T follicular helper cell (primary cell): ENCODE data around the gene TSBP1.
"Not testable (repeated sequence)": the region's sequence is repeated elsewhere in the genome, so short reads cannot be mapped to it uniquely, and the experiment has no call there.

ENCODE experiments used
- DNase-seq: peaks from one replicate; pipeline ENCODE4 v3.0.0-alpha.2; 2020; ENCODE audit warnings: low read depth

The TSBP1 gene

DNA sequence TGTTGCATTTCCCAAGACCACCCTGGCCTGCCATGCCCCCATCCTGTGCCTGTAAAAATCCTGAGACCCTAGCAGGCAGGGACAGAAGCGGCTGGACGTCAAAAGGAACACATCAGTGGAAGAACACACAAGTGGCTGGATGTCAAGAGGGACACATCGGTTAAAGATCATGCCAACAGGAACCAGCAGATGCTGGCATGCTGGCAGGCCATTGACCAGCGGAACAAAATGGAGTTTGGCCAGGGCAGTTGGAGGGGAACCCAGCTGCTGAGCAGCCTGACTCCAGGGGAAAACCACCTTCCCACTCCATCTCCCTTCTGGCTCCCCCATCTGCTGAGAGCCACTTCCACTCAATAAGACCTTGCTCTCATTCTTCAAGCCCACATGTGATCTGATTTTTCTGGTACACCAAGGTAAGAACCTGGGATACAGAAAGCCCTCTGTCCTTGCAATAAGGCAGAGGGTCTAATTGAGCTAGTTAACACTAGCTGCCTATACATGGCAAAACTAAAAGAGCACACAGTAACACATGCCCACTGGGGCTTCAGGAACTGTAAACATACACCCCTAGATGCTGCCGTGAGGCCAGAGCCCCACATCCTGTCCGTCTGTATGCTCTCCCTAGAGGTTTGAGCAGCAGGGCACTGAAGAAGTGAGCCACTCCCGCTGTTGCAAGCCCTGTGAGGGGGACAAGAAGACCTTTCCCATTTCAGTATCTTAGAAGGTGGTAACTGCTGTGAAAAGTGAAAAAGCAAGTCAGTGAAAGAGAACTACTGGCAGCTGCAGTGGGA is 4.2 kb upstream of the TSBP1 start:
- DNase-seq, result no peak

DNA sequence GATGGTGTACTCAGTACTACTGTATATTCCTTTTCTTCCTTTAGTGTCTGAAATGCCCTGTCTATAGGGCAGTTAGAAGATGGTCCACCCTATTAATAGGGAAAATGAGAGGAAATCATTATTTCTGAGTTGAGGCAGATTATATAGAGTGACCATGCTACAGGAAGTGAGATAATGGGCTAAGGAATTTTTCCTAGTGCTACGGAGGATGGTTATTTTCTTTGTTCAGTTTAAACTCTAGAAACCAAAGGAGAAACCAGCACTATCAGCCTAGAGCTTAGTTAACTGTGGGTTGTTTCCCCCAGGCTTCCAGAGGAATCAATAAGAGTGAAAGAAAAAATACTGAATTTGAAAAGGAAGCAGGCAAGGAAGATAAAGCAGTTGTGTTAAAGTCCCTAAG is 474 bp downstream of the TSBP1 start:
- DNase-seq, result no peak

DNA sequence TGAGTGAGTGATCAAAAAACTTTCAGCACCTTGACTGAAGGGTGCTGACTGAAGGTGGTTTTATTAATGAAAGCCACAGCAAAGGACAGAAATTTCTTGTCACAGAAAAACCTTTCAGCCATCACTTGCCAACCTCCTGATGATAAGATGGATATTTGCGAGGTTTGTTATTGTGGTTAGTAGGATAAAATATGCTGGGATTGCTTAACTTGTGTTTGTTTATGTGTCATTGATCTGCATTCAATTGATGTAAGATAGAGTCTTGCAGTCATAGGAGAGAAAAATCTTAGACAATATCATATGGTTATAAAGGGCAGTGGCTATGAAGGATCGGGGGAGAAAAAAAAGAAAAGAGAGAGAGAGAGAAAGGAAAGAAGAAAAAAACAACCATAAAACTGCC is 1.2 kb downstream of the TSBP1 start:
- no peak for DNase-seq

DNA sequence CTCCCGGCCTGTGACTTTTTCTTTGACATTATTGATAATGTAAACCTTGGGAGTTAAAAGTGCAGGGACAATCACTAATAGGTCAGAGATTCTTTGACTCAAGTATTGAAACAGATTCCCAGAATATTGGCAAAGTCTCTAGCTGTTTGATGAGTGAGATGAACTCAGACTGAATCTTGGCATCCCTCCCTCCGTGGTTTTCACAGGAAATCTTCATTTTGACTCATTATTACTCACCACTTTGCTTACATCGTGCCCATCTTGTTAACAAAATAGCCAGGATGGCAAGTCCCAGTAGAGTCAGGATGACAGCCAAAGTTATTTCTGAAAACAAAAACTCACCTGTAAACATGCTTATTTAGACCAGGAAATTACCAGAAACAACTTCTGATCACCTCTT is 2.0 kb downstream of the TSBP1 start:
- DNase-seq, result no peak

DNA sequence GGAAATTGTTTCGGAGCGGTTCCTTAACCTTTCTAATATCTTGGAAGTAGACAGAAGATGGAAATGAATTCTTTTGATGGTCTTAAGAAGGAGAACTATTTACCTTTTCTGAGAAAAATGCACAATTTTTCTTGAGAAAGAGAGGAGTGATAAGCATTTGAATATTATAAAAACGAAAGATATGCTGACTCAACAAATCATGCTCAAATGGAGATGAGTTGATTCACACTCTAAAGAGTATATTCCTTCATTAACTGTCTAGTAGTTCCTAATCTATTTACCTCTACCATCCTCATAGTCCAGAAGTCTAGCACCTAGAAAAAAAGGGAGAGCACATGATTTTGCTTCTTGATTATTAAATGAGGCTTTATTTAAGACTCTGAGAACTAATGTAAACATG is 4.1 kb downstream of the TSBP1 start:
- DNase-seq, result no peak

DNA sequence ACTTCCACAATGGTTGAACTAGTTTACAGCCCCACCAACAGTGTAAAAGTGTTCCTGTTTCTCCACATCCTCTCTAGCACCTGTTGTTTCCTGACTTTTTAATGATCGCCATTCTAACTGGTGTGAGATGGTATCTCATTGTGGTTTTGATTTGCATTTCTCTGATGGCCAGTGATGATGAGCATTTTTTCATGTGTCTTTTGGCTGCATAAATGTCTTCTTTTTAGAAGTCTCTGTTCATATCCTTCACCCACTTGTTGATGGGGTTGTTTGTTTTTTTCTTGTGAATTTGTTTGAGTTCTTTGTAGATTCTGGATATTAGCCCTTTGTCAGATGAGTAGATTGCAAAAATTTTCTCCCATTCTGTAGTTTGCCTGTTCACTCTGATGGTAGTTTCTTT is 12.5 kb downstream of the TSBP1 start:
- DNase-seq, result not testable (repeated sequence)

DNA sequence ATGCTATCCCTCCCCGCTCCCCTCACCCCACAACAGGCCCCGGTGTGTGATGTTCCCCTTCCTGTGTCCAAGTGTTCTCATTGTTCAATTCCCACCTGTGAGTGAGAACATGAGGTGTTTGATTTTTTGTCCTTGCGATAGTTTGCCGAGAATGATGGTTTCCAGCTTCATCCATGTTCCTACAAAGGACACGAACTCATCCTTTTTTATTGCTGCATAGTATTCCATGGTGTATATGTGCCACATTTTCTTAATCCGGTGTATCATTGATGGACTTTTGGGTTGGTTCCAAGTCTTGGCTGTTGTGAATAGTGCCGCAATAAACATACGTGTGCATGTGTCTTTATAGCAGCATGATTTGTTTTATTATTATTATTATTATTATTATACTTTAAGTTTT is 13.2 kb downstream of the TSBP1 start:
- not testable (repeated sequence) for DNase-seq

DNA sequence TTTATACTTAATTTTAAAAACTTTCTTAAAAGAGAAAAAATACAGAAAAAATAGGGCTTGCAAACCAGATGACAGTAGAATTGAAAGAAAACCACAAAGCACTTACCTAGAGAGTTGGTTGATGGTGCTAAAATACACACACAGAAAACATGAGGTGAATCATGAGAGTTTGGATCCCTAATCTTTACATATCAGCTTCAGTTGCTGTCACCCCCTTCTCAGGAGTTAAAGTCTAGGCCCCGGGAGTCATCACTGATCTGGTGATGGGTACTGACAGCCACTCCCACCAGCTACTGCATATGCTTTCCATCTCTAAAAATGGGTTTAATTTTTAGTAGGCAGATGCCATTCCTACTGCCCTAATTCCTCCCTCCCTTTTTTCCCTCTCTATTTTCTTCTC is 16.7 kb downstream of the TSBP1 start:
- no peak for DNase-seq

DNA sequence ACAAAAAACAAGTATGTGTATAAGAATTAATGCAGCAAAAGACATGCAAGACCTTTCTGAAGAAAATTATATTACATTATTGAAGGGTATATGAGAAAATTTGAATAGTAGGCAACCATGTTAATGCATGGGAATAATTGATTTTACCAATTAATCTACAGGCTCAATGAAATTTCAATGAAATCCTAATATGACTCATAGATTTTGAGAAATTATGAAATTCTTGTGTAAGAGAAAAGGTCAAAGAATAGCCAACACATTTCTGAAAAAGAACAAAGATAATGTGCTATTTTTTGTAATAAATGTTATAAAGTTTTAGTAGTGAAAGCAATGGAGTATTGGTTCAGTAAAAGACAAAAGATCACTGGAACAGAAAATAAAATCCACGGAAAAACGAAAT is 18.4 kb downstream of the TSBP1 start:
- DNase-seq, result no peak

DNA sequence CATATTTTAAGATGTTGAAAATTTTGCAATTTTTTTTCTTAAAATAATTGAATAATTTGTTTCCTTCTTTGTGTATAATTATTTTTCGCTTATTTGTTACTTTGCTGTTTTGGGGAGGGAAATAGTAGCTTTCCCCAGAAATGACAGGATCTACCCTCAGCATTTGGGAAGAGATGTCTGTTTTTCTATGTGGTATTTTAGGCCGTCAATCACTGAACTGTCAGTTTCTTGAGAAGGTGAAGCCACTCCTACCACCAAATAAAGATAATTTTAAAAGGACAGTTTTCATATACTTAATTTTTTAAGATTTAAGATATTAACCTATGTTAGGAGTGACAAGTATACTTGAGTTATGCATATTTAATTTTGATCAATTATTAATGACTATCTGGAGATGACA is 31.5 kb downstream of the TSBP1 start:
- DNase-seq, result no peak

DNA sequence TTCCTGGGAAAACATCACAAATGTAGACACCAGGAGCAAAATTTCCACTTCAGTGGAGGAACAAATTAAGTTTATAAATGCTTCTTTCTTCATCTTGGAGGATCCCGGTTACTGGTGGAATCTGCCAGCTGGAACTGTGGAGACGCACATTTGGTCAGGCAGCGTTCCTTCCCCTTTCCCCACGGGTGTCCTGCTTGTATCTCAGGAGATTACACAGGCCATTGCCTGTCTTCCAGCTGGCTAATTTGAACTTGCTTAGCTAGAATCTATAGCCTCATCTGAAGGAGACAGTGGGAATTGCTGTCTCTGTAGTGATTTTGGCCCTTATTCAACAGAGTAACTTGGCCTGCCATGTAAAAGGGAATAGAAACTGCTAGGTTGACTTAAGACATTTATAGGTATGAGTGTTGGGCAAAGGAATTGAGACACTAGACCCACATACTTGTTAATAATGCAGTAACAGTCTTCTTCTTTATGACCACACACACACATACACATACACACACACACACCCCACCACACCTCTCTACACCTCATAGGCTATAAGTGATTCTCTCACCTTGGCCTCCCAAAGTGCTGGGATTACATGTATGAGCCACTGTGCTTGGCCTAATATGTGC is 34.4 kb downstream of the TSBP1 start:
- no peak for DNase-seq

DNA sequence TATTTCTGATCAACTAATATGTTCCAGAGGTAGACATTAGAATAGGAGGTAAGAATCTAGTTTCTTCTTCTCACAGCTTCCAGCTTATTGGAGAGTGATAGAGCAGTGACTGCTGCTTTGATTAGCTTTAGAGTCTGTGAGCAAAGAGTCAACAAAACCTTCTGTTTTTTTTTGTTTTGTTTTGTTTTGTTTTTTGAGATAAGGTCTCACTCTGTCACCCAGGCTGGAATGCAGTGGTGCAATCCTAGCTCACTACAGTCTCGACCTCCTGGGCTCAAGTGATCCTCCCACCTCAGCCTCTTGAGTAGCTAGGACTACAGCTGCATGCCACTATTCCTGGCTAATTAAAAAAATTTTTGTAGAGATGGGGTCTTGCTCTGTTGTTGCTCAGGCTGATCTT is 39.3 kb downstream of the TSBP1 start:
- no peak for DNase-seq

DNA sequence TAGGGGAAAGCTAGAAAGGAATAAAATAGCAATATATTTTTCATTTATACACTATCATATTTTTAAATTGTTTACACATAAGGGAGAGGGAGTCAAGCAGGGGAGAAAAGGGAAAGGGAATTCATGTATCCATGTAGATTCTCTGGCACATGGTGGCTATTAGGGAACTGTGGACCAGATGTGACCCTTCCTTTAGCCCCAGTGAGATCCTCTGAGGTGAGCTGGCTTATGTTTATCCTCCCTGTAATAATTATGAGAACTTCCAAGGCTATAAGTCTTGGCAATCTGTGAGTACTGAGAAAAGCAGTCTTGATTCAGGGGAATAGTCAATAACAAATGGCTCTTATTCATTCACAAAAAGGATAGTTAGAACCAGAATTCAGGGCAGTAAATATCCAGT is 42.6 kb downstream of the TSBP1 start:
- DNase-seq, result no peak

DNA sequence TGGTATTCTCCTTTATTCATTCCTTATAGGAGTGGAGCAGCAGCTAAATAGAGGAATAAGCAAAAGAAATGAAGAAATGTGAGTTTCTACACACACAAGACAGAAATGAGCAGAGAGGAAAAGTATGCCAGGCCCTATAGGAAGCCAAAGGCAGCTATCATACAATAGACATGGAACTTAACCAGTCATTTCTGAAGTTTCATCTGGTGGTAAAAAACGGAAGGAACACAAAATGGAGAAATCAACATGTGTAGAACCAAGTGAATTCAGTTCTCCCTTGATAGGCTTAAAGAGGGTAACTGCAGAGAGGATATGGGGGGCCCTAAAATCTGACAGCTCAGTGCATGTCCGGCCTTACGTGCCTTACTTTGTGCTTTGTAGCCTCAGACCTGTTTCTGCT is 44.6 kb downstream of the TSBP1 start:
- no peak for DNase-seq

DNA sequence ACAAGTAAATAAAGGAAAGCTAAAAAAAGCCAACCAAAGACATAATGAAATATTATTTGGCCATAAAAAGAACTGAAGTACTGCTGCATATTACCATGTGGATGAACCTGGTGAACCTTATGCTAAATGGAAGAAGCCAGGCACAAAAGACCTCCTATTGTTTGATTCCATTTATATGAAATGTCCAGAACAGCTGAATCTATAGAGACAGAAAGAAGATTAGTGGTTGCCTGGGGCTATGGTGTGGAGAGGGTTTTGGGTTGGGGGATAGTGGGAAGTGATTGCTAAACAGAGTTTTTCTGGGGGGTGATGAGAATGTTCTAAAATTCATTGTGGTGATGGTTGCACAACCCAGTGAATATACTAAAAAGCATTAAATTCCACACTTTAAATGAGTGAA is 53.2 kb downstream of the TSBP1 start:
- no peak for DNase-seq

DNA sequence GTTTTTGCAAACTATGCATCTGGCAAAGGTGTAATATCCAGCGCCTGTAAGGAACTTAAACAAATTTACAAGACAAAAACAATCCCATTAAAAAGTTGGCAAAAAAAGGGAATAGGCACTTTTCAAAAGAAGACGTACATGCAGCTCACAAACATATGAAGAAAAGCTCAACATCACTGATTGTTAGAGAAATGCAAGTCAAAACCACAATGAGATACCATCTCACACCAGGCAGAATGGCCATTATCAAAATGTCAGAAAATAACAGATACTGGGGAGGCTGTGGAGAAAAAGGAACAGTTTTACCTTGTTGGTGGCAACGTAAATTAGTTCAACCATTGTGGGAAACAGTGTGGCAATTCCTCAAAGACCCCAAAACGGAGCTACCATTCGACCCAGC is 54.2 kb downstream of the TSBP1 start:
- DNase-seq, result no peak

DNA sequence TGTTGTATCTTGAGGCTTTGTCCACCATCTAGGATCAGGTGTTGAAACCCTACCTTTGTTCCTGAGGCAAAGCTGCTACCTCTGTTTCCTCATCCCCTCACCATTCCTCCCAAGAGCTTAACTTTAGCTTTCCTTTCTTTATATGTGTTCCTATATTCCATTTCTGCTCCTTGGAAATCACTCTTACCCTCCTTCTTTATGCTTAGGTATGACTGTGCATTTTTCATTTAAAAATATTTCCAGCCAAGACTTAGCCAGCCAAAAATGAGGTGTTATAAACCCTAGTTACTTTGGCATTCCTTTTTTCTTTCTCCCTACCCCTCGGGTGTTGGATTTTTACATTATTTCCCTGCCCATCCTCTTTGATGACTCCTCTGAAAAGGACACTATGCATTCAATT is 57.7 kb downstream of the TSBP1 start:
- DNase-seq, result no peak

DNA sequence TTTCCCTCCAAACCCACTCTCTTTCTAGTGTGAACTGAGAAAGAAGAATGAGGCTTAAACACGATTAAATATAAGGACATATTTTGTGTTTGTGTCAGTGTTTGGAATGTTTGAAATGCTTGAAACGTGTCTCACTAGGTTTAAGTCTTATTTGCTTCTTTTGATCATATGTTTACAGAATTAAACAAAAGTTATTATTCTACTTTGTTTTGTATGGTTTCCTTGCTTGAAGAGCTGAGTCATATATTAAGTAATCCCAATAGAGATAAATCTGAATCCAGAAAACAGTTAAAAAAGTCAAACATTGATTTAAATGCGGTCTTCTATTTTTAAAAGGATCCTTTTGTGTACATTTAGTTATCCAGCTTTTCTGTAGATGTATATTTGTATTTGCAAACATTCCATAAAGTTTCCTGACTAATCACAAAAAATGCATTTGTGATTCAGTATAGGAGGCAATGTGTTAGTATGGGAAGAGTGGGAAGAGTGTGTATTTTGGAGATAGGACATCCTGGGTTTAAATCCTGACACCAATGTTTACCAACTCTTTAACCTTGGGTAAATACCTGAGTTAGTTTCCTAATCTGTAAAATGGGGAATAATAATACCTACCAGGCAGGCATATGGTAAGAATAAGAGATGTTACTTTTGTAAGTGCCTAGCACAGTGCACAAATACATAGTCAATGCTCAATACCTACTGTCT is 72.9 kb downstream of the TSBP1 start:
- DNase-seq, result no peak

DNA sequence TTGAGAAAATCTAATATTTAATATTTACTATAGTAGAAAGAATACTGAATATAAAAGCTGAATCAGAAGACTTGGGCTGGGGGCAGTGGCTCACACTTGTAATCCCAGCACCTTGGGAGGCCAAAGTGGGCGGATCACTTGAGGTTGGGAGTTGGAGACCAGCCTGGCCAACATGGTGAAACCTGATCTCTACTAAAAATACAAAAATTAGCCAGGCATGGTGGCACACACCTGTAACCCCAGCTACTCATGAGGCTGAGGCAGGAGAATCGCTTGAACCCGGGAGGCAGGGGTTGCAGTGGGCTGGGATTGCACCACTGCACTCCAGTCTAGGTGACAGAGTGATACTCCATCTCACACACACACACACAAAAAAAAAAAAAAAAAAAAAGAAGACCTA is 76.7 kb downstream of the TSBP1 start:
- not testable (repeated sequence) for DNase-seq

DNA sequence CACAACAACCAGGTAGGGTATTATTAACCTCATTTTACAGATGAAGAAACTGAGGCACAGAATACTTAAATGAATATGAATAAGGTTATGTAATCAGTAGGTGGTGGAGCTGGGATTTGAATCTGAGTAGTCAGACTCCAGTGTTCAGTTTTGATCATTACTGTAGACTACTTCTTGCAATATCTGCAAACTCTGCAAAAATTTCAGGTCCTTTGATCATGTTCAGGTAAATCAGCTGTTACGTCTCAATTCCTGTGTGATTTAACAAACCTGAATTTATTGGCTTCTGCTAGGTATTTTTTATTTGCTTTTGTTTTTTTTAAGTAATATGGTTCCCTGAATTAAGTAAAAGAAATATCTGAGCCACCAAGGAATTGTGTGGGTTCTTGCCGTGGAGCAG is 77.1 kb downstream of the TSBP1 start:
- DNase-seq, result no peak

DNA sequence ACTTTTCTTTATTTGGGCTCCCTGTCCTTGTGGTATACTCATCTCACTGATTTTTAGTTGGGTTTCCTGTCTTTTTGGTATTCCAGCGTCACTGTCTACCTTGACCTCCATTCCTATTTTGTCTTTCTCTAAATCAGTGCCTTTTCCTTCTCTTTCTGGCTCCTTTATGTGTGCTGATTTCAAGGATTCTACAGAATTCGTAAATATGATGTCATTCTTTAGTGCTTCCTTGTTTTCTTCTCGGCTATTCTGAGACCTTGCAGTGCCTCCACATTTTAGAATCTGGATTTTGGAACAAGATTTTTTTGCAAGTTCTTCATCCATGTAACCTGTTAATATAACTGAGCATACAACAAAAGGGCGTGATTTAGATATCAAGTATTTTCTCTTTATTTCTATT is 78.0 kb downstream of the TSBP1 start:
- no peak for DNase-seq

DNA sequence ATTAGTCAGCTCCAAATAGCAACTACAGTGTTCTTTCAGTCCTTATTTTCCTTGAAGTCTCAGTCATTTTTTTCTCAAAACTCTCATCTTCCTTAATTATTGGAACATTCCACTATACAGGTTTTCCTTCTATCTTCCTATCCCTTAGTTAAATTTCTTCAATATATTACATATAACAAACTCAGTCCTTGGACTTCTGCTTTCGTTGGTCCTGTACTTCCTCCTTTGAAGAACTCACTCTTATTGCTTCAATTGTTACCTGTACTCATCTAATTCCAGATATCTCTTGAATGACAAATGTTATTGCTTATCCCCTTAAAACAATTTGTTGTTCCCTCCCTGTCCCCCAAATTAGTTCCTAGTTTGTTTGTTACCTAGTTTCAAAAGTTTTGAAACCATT is 80.2 kb downstream of the TSBP1 start:
- DNase-seq, result no peak

DNA sequence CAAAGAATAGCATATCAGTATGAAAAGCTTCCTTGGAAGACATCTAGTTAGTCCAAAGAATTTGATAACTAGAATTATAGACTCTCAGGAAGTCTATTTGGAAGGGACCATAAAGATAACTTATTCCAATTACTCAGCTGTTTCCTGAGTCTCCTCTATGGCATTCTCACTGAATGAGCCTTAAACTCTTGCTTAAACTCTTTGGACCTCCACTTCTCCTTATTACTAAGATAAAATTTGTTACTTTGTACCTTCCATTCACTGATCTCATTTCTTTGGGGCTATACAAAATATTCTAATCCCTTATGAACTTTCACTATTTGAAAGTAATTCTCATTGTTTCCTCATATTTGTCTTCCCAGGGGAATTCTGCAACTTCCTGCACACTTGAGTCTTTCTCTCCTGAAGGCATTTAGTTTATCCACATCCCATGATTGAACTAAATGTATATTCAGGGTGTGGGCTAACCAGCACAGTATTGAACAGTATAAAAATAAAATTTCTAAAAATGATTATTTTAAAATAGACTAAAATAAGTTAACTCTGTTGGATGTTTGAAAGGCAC is 80.7 kb downstream of the TSBP1 start:
- no peak for DNase-seq
